Measurements from ENCODE around the gene CADM1.

The CADM1 gene

GRCh38 chr11:115215694-115216617 lies 288.3 kb downstream of the CADM1 start:
- Histone ChIP-seq H3K4me1 (ENCODE audit: low read length) (no peaks in the 10 kb centered on the region), H3K9me3 (ENCODE audit: insufficient read depth, low read length) (no peaks in the 10 kb centered on the region), H4K20me1 (ENCODE audit: insufficient read depth, low read length) (no peaks in the 10 kb centered on the region), H3K27me3 (ENCODE audit: low read depth, low read length) (peaks cover 43% of the 10 kb centered on the region), H3K27ac (ENCODE audit: low read length) (no peak overlapping the region), H3K79me2 (ENCODE audit: low read length) (no peaks in the 10 kb centered on the region), H3K4me3 (ENCODE audit: low read length) (no peak overlapping the region), H3K36me3 (replicated peaks; ENCODE audit: low read depth, low read length) (no peaks in the 10 kb centered on the region), H3K4me2 (ENCODE audit: low read length) (no peak overlapping the region), H3K9ac (ENCODE audit: low read length) (no peak overlapping the region), H2AFZ (ENCODE audit: low read depth, low read length) (no peak overlapping the region)
- TF ChIP-seq EZH2phosphoT487 (IDR thresholded peaks at IDR 0.05; ENCODE audit: low read depth) = no peak
- TF ChIP-seq CTCF (IDR thresholded peaks at IDR 0.05; ENCODE audit: low read depth, low read length) = peak; percentile 43

GRCh38 chr11:115214644-115215234 lies 289.5 kb downstream of the CADM1 start:
- Histone ChIP-seq H3K27ac (ENCODE audit: low read length) (no peak overlapping the region), H3K9me3 (ENCODE audit: insufficient read depth, low read length) (no peaks in the 10 kb centered on the region), H3K9ac (ENCODE audit: low read length) (no peak overlapping the region), H3K4me3 (ENCODE audit: low read length) (no peak overlapping the region), H3K36me3 (replicated peaks; ENCODE audit: low read depth, low read length) (no peaks in the 10 kb centered on the region), H2AFZ (ENCODE audit: low read depth, low read length) (no peak overlapping the region), H3K4me2 (ENCODE audit: low read length) (no peak overlapping the region), H3K27me3 (ENCODE audit: low read depth, low read length) (peaks cover 36% of the 10 kb centered on the region), H3K79me2 (ENCODE audit: low read length) (no peaks in the 10 kb centered on the region), H4K20me1 (ENCODE audit: insufficient read depth, low read length) (no peaks in the 10 kb centered on the region), H3K4me1 (ENCODE audit: low read length) (no peaks in the 10 kb centered on the region)
- TF ChIP-seq CTCF (IDR thresholded peaks at IDR 0.05; ENCODE audit: low read depth, low read length) = no peak
- TF ChIP-seq EZH2phosphoT487 (IDR thresholded peaks at IDR 0.05; ENCODE audit: low read depth) = no peak

- Histone ChIP-seq H4K20me1 (ENCODE audit: insufficient read depth, low read length) (no peaks in the 10 kb centered on the region), H3K4me2 (ENCODE audit: low read length) (no peak overlapping the region), H3K27ac (ENCODE audit: low read length) (no peak overlapping the region), H3K4me1 (ENCODE audit: low read length) (no peaks in the 10 kb centered on the region), H3K36me3 (replicated peaks; ENCODE audit: low read depth, low read length) (no peaks in the 10 kb centered on the region), H3K4me3 (ENCODE audit: low read length) (no peak overlapping the region), H3K79me2 (ENCODE audit: low read length) (no peaks in the 10 kb centered on the region), H3K9me3 (ENCODE audit: insufficient read depth, low read length) (no peaks in the 10 kb centered on the region), H3K9ac (ENCODE audit: low read length) (no peak overlapping the region), H2AFZ (ENCODE audit: low read depth, low read length) (no peak overlapping the region), H3K27me3 (ENCODE audit: low read depth, low read length) (peaks cover 25% of the 10 kb centered on the region)
- no peak for TF ChIP-seq CTCF (IDR thresholded peaks at IDR 0.05; ENCODE audit: low read depth, low read length)
- TF ChIP-seq EZH2phosphoT487 (IDR thresholded peaks at IDR 0.05; ENCODE audit: low read depth) = no peak
Measured at GRCh38 chr11:115213007-115213406, 291.2 kb downstream of the CADM1 start.

GRCh38 chr11:115208808-115209259 lies 295.4 kb downstream of the CADM1 start:
- Histone ChIP-seq H3K4me2 (ENCODE audit: low read length) (no peak overlapping the region), H3K4me1 (ENCODE audit: low read length) (no peaks in the 10 kb centered on the region), H3K9me3 (ENCODE audit: insufficient read depth, low read length) (no peaks in the 10 kb centered on the region), H3K27me3 (ENCODE audit: low read depth, low read length) (peaks cover 30% of the 10 kb centered on the region), H3K4me3 (ENCODE audit: low read length) (no peak overlapping the region), H4K20me1 (ENCODE audit: insufficient read depth, low read length) (no peaks in the 10 kb centered on the region), H3K36me3 (replicated peaks; ENCODE audit: low read depth, low read length) (no peaks in the 10 kb centered on the region), H3K79me2 (ENCODE audit: low read length) (no peaks in the 10 kb centered on the region), H2AFZ (ENCODE audit: low read depth, low read length) (no peak overlapping the region), H3K27ac (ENCODE audit: low read length) (no peak overlapping the region), H3K9ac (ENCODE audit: low read length) (no peak overlapping the region)
- no peak for TF ChIP-seq CTCF (IDR thresholded peaks at IDR 0.05; ENCODE audit: low read depth, low read length)
- no peak for TF ChIP-seq EZH2phosphoT487 (IDR thresholded peaks at IDR 0.05; ENCODE audit: low read depth)

All from OCI-LY3 (cell line).